Left kidney (tissue), 2 donors: ENCODE measurements around the gene BTLA. TPM values are rescaled to one million over a fixed set of nuclear protein-coding genes. Genes with fewer than 3 reads are reported as not detected.
"Not testable (repeated sequence)": the region's sequence is repeated elsewhere in the genome, so short reads cannot be mapped to it uniquely, and the experiment has no call there.

Source experiments
- DNase-seq: peaks from one replicate; pipeline ENCODE4 v3.0.0-alpha.2; 2013
- polyA plus RNA-seq: library from polyadenylated mRNA; unstranded; fragments of 120-200 nt; gene quantifications from one replicate; pipeline ENCODE4 v1.2.1, GENCODE V29; 2013; ENCODE audit not compliant: insufficient read length

The BTLA gene
- polyA plus RNA-seq, 1 donor = 0.83 TPM

DNA sequence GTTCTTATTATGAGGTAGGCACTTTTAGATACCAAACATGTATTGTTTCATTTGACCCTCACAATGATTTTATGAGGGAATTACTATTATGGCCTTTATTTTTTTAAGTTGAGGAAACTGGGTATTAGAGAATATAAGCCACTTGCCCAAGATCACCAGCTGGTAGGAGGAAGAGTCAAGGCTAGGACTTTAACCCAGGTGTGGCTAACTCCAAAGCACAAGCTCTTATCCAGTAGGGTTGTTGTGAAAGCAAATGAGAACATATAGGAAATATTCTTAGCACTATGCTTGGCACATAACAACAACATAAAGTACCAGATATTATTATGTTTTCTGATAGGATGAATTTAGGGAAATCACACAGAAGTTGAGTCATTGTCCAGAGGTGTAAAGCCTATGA is 7.9 kb downstream of the BTLA start:
- no peak for DNase-seq

DNA sequence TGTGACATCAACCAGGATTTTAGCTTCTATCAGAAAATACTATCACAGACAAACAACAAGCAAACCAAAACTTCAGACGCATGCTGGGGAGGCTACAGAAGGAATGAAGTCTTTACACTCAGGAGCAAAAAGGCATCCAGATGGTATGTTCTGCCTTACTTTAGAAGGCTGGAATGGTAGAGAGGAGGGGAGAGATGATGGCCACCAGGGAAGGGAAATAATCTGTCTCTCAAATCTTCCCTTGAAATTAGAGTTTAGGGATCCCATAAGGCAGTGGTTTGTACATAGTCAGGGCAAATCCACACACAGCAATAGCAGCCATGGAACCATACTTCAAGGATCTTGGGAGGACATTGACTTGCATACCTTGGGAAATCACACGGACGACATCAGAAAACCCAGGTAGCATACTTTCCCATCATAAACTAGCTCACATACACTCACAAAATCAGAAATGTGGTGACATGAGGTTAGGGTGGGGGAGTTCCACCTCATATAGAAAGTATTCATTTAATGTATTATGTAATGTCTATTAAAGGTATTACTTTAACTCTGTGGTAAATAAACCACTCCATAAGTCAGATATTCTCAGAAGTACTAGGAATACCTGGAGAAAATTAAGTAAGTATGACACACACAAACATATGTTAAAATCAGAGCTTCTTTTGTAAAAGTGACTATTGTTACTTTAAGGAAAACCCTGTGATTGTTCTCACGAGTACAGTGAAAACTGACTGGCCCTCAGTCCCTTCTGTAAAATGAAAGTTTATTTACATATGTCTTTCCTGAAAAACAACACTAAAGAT is 9.4 kb downstream of the BTLA start:
- DNase-seq = no peak

DNA sequence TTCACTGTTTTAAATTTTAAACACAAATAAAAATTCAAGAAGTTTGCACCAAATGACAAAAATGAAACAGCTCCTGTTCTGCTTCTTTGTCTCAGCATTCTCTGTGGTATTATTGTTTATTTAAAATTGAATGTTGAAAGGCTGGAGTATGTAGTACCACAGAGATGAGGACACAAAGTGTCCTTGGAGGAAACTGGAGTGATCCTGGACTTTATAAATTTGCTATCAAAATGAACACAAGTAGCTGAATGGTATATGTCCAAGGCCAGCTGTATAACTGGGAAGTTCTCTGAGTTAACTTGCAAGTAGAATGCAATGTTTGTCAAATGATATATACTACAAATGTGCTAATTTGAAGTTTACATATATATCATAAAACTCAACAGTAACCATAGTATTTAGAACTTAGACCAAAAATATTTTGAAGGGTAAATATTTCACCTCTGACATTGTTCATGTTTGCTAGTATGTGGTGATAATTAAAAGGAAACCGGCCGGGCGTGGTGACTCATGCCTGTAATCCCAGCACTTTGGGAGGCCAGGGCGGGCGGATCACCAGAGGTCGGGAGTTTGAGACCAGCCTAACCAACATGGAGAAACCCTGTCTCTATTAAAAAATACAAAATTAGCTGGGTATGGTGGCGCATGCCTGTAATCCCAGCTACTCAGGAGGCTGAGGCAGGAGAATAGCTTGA is 12.3 kb downstream of the BTLA start:
- no peak for DNase-seq

DNA sequence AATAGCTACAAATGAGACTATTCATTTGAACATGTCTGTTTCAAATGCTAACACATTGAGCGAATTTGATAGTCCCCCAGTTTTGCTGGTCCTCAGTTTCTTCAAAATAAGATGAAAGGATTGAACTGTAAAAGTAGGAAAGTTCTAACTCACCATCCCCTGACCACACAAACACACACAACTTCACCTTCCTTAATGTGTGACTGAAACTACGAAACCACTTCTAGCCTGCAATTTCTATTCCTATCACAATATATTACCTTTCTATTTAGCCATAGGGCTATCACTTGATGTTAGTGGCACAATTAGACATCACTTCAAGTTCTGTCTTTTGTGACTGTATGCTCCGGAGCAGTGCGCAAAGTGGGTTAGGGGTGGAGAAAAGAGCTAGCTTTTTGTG is 14.9 kb downstream of the BTLA start:
- no peak for DNase-seq

DNA sequence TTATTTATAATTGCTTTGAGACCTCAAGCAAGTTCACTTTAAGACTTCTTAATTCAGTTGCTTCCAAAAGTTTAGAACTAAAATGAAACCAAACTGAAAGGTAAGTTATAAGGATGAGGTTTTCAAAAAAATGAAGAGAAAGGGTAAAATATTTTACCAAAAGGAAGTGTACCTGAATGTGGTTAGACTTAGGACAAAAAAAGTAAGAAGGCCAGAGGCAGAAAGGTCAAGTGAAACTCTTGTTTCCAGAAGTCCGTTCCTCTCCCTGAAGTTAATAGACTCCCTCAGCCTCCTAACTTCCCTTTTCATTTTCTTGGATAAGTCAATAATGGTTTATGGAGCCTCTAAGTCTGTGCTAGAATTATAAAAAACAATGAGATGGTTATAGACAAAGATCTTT is 16.6 kb downstream of the BTLA start:
- no peak for DNase-seq

DNA sequence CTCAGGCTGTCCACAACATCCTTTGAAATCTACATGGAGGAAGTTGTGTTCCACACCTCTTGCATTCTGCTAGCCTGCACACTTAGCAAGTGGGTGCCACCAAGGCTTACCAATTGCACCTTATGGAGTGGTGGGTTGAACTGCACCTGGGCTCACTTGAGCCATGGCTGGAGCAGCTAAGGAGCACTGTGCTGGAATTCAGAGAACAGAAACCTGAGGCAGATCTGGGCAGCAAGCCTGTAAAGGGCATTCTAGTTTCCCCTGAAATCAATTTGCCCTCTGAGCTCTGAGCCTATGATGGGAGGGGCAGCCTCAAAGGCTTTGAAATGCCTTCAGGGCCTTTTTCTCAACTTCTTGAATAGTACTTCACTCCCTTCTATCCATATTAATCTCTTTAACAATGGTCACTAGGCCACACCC is 18.0 kb downstream of the BTLA start:
- DNase-seq = no peak

DNA sequence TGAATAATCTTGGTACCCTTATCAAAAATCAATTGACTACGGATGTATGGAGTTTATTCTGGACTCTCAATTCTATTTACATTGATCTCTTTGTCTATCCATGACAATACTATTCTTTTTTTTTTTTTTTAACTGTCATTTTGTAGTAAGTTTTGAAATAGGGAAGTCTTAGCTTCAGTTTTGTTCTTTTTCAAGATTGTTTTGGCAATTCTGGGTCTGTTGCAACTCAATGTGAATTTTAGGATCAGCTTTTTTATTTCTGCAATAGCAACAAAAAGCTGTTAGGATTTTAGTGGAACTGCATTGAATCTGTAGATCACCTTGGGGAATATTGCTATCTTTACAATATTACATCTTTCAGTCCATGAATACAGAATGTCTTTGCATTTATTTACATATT is 21.4 kb downstream of the BTLA start:
- no peak for DNase-seq

DNA sequence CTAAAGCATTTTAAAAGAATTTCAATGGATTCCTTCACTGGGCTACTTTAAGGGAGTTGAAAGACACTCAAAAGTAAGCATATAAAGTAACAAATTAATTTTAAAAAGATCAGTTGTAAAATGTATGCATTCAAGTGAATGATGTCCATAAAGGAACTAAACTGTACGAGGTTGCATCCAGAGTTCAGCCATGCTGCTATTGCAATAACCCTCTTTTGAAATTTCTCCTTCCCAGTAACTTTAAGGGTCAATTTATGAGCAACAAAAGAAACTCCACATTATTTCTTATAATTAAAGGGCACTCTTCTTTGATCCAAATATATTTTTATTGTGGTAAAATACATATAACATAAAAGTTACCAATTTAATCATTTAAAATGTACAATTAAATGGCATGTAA is 22.9 kb downstream of the BTLA start:
- no peak for DNase-seq

DNA sequence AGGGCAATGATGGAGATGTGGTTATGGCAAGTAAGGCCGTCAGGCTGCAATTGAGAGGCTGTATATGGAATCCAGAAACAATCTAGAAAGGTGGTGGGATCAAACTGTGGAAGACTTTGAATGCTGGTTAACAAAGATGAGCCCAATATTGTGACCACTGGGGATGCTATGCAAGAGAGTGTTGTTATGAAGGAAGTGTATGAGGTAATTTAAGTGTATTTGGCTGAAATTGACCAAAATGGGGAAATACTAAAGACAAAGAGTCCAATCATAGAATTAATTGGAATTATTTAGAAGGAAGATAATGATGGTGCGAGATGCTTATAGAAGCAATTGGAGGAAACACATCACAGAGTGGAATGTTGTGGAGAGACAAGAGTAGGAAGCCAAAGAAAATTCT is 24.5 kb downstream of the BTLA start:
- DNase-seq = no peak

DNA sequence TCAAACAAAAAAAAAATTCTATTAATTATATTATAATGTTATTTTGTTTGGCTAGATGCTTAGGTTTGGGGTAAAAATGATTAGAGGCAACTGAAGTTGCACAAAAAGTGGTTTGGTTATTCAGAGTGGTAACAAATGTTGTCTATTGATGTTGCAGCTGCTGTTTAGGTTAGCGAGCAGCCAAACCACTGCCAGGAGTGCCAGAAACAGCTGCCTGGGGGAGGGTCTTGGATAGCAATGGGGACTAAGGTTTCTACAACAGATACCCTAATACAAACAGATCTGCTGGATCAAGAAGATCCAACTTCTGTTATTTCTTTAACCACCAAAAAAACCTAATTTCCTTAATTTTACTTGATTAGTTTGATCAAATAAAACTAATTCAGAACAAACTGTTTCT is 26.6 kb downstream of the BTLA start:
- DNase-seq = no peak

DNA sequence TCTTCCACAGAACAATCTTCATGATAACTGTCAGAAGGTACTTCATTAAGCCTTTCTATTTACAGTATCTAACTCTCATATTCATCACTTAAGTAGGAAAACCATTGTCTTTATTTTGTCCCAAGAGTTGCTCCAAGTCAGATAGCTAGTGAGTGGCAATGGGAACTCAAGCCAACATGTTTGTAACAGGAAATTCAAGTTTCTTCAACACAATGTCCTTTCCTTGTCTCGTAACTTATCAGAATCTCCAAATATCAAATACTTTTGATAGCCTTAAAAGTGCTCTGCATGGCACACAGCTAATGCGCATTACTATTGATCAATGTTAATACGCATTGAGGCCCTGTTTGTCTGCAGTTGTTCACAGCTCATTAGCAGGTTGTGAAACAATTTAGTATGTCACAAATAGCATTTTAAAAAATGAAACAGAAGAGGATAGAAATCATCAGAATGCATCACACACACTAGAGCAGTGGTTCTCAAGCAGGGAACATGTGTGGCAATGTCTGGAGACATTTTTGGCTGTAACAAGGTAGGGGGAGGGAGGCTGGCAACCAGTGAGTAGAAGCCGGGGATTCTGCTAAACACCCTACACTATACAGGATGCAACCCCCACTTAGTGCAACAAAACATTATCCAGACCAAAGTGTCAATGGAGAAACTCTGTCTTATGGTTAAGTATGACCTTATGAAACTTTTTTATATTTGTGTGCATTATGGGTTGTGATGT is 27.5 kb downstream of the BTLA start:
- no peak for DNase-seq

DNA sequence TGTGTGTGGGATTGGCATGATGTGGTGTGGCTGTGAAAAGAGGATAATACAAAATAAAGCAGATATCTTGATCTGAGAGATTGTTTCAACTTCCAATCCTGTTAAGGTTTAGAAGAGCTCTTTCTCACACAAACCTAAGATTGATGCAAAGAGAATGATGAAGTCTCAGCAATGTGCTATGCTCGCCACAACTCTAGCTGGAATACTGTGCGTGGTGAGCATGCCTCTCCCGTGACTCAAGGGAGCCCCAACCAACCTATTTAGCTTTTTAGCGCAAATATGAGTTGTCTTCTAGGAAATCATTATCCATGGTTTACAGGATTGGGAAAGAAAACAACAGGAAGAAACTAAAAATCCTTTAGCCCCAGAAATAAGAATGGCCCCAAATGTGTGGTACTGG is 28.5 kb downstream of the BTLA start:
- no peak for DNase-seq

DNA sequence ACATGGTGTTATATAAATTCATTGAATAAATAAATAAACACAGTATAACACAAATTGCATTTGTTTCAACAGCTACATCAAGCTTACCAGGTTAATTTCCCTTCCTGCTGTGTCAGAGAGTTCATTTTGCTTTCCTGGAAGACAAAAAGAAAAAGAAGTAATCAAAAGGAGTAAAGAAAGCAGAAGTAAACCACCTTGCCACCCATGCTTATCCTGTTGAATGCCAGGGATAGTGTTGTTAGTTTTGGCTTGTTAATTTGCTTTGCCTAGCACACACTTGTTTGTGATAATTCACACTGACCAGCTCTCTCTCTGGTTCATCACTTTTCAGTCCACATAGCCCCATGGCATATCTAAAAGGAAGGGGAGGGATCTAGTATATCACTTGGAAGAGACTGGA is 29.6 kb downstream of the BTLA start:
- no peak for DNase-seq

DNA sequence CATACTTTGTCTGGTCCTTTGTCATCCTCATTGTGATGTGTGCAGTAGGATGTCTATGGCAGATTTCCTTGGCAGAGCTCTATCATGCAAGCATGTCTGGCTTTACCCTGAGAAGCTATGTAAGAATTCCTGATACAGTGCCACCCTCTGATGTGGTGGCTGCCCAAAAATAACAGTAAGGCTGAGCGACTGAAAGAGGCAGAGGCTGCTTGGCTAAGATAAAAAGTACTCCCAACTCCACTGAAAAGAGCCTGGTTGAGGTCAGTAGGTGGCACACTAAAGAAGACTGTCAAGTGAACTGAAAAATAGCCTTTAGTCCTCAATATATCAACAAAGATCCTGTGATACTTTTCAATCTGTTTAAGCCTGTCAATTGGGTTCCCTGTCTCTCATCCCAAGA is 31.7 kb downstream of the BTLA start:
- DNase-seq = no peak

DNA sequence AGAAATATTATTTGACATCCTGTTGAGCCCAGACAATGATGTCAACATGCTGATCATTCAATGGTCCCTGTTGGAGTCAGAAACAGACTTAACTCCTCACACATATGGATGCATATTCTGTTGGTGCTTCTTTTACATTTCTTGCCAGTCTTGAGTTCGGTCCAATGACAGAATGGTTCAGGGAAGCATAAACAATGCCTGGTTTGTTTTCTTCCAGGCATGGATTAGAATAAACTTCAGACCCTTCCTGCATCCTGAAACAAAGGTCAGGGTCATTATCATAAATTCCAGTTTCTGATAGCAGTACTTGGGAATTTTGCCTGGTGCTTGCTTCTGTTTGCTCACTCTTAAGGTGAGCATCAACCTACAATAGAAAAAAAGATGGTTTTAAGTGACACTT is 33.3 kb downstream of the BTLA start:
- no peak for DNase-seq

DNA sequence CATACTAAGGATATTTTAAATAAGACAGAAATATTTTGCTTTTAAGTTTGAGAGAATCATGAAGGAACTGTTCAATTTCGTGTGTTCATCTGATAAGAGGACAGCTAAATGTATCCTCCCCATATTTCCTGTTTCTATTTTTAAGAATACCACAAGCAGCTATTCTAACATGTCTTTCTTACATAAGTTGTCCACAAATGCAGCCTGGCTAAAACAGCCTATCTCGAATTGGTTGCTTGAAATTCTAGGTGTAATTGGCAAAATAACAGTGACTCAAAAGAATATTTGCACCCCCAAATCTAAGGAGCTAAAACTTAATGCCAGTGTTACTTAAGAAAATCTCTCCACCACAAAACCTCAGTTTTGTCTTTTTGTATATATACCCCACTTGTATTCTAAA is 35.0 kb downstream of the BTLA start:
- no peak for DNase-seq

DNA sequence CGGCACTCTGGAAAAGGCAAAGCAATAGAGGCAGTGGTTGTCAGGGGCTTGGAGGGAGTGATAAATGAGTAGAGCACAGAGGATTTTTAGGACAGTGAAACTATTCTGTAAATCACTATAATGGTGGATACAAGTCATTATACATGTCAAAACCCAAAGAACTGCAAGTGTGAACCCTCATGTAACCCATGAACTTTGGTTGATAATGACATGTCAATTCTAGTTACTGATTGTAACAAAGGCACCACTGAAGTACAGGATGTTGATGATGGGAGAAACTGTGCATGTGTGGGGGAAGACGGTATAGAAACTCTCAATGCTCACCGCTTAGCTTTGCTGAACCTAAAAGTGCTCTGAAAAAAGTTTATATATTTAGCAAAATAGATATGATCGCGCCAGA is 36.0 kb downstream of the BTLA start:
- DNase-seq = no peak

DNA sequence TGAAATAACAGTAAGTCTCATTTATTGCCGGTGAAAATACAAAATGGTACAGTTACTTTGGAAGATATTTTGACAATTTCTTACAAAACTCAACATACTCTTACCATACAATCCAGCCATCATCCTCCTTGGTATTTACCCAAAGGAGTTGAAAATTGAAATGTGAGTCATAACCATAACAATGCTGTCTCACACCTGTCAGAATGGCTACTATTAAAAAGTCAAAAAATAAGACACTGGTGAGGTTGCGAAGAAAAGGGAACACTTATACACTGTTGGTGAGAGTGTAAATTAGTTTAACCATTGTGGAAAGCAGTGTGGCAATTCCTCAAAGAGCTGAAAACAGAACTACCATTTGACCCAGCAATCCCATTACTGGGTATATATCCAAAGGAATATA is 37.5 kb downstream of the BTLA start:
- DNase-seq = not testable (repeated sequence)

DNA sequence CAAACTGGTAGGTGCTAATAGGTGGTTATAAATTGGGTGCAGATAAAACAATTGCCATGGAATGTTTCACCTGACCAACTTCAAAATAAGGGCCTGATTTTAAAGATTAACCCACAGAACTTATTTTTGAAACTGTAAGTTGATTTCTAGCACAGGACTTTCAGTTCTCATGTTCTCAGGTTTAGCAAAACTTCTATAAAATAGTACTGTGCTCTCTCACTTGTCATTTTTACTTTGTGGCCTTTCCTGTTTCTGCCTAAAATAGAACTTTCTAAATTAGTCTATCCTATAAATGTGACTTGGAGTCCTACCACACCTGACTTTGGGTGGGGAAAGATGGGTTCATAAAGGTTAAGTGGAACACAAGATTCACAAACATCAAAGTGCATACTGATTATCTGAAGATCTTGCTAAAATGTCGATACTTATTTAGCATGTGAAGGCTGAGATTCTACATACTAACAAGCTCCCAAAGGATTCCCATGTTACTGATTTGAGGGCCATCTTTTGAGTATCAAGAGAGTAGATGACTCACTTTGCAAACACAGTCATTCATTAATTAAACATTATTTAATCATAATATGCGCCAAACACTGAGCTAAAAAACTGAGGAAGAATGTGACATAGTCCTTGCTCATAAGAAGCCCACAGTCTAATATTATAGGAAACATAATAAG is 38.6 kb downstream of the BTLA start:
- DNase-seq = no peak

DNA sequence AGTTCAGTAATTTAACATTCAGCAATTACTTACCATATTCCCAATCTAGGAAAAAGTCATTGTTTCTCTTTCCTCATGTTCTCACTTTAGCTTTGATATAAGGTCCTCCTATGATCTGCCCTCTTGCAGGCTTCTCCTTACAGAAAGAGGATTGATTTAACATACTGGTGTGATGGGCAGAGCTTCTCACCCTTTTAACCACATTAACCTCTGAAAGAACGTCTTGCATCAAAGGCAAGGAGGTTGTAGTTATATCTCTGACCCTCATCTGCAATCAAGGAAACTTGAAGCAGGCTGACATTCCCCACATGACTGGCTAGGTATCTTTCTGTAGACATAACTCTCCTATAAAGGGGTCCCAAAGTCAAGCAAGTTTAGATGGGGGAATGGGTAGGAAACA is 39.5 kb downstream of the BTLA start:
- no peak for DNase-seq

DNA sequence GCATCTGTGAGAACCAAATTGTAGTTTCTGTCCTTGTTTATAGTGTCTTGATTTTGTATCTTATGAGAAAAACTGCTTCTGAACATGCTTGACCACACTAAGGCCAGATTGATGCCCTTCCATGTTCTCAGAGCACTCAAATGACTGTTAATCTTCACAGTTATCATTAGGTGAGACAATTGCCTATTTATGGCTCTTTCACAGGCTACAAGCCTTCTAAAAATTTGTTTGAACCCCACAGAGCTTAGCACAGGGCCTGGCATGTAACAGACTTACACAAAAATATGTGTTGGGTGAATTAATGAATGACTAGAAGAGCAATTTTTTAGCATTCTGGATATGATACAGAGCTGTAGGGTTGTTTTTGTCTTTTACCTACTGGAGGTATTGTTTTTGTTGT is 43.1 kb downstream of the BTLA start:
- DNase-seq = no peak

DNA sequence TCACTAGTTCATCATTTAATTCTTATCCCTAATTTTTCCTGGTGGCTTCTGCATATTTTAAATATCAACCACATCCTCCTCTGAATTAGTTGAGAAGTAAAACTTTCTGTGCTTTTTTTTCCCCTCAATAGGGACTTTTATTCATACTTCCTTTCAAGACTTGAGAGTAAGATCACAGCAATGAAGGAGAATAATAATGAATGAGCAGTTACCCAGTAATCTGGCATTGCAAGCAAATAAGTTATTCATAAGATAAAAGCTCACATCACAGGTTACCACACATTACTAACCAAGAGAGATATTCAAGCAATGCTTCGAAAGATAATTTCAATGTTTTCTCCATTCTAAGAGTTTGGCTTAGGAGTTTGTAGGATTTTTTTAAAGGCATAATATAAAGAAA is 50.3 kb downstream of the BTLA start:
- DNase-seq = no peak

DNA sequence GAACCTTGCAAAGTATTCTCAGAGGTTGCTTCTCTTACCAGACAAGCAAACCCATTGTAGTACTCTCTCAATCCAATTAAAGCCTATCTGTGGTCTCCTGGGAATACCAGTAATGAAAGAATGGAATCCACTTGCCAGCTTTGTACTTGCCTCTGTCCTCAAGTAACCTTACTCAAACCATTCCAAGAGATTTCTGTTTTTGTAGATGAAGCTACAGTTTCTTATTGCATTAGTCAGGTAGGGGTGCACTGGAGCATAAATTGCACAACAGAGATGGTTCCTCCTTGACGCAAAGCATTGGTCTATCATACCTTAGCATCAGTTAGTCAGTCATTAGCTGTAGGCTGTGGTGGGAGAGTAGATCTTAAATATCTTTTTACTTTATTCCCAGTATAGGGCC is 52.9 kb downstream of the BTLA start:
- no peak for DNase-seq
